H1 (cell line): ENCODE results near the gene TNFRSF11A. TPM values are rescaled to one million over a fixed set of nuclear protein-coding genes. Genes with fewer than 3 reads are reported as not detected.

ENCODE experiments used
- CTCF ChIA-PET: fragments of 300-600 bp; sonication (Branson Sonifier 250); formaldehyde crosslinking; loops from one replicate; lab custom pipeline; 2021; ENCODE audit not compliant: partially characterized antibody; lab: Charles Lee
- POLR2A ChIA-PET: fragments of 300-600 bp; sonication (Branson Sonifier 250); formaldehyde crosslinking; loops from one replicate; lab custom pipeline; 2021; ENCODE audit warnings: inconsistent platforms; ENCODE audit not compliant: partially characterized antibody; lab: Charles Lee
- DNase-seq, 2 experiments: peaks; one replicate each; pipeline versions ENCODE4 v3.0.0 to v3.0.0-alpha.2; 2010 to 2022; ENCODE audit warnings: low spot score in 2 of 2, low read depth in 1 of 2, mixed read lengths in 1 of 2
- FAIRE-seq: peaks from 2 replicates; lab custom pipeline; 2011; peaks lifted over from hg19 to GRCh38; lab: Jason Lieb, UNC
- H2AFZ ChIP-seq: 2 replicates; pipeline ENCODE4 v1.8.1; 2012; ENCODE audit warnings: low read length, inconsistent platforms
- H2AK5ac ChIP-seq: 2 replicates; pipeline ENCODE4 v1.6.1; 2013; ENCODE audit warnings: low read depth, low read length
- H2BK120ac ChIP-seq: replicated peaks from 2 replicates; pipeline ENCODE3; 2013; ENCODE audit warnings: low read depth, low read length, inconsistent platforms
- H2BK12ac ChIP-seq: 2 replicates; pipeline ENCODE4 v1.6.1; 2013; ENCODE audit warnings: low read depth, low read length
- H2BK15ac ChIP-seq: 2 replicates; pipeline ENCODE4 v1.6.1; 2013; ENCODE audit warnings: low read length
- H2BK20ac ChIP-seq: 2 replicates; pipeline ENCODE4 v1.6.1; 2013; ENCODE audit warnings: low read length
- H2BK5ac ChIP-seq: 2 replicates; pipeline ENCODE4 v1.6.1; 2013; ENCODE audit warnings: low read depth, low read length
- H3K14ac ChIP-seq: 2 replicates; pipeline ENCODE4 v1.6.1; 2013; ENCODE audit warnings: inconsistent platforms; ENCODE audit not compliant: insufficient read length
- H3K18ac ChIP-seq: 2 replicates; pipeline ENCODE4 v1.6.1; 2013; ENCODE audit warnings: low read length; ENCODE audit errors: extremely low read depth
- H3K23ac ChIP-seq: 2 replicates; pipeline ENCODE4 v1.6.1; 2013; ENCODE audit warnings: inconsistent platforms; ENCODE audit not compliant: insufficient read length
- H3K23me2 ChIP-seq: 2 replicates; pipeline ENCODE4 v1.6.1; 2013; ENCODE audit warnings: low read depth, low read length
- H3K27ac ChIP-seq: 2 replicates; pipeline ENCODE4 v1.6.1; 2011; ENCODE audit warnings: low read depth, low read length, inconsistent platforms
- H3K27me3 ChIP-seq, 4 experiments: replicated peaks in 1 of 4; 1 replicate in 1 of 4; 2 replicates in 3 of 4; pipeline versions ENCODE4 v1.6.1 to v1.8.1; 2011 to 2013; ENCODE audit warnings: low read length in 3 of 4, mild to moderate bottlenecking in 3 of 4, inconsistent platforms in 2 of 4, mixed read lengths in 2 of 4, moderate library complexity in 1 of 4; ENCODE audit not compliant: control insufficient read depth in 3 of 4, insufficient read depth in 3 of 4; ENCODE audit errors: extremely low read depth in 1 of 4
- H3K36me3 ChIP-seq, 4 experiments: 2 replicates each; pipeline versions ENCODE4 v1.6.1 to v1.8.1; 2011 to 2013; ENCODE audit warnings: mild to moderate bottlenecking in 4 of 4, low read length in 3 of 4, moderate library complexity in 2 of 4, control low read depth in 1 of 4, inconsistent platforms in 1 of 4; ENCODE audit not compliant: insufficient read depth in 4 of 4, control insufficient read depth in 2 of 4
- H3K4ac ChIP-seq: replicated peaks from 2 replicates; pipeline ENCODE3; 2013; ENCODE audit warnings: low read length, low read depth, mixed read lengths, inconsistent platforms; ENCODE audit not compliant: insufficient read length
- H3K4me1 ChIP-seq, 4 experiments: replicated peaks in 1 of 4; 1 replicate in 1 of 4; 2 replicates in 3 of 4; pipeline versions ENCODE4 v1.6.1 to v1.8.1; 2011 to 2013; ENCODE audit warnings: low read length in 3 of 4, inconsistent platforms in 2 of 4, mixed read lengths in 1 of 4; ENCODE audit not compliant: insufficient read depth in 4 of 4, control insufficient read depth in 3 of 4
- H3K4me2 ChIP-seq, 2 experiments: 2 replicates each; pipeline versions ENCODE4 v1.6.1 to v1.8.1; 2011 to 2013; ENCODE audit warnings: low read depth in 2 of 2, low read length in 2 of 2, control low read depth in 1 of 2, inconsistent platforms in 1 of 2, mild to moderate bottlenecking in 1 of 2; ENCODE audit not compliant: insufficient read depth in 1 of 2
- H3K4me3 ChIP-seq, 4 experiments: fragments of 200-600, 300-600 bp in 1 of 4; sonication (generic), shearing (Covaris generic), sonication (Bioruptor Twin) in 1 of 4; 2 replicates each; pipeline versions ENCODE4 v1.5.1 to v1.8.1; 2011 to 2016; ENCODE audit warnings: low read length in 4 of 4, low read depth in 3 of 4, control low read depth in 2 of 4, inconsistent platforms in 2 of 4, mild to moderate bottlenecking in 2 of 4, mixed read lengths in 1 of 4, moderate library complexity in 1 of 4; ENCODE audit not compliant: insufficient read depth in 2 of 4; ENCODE audit errors: extremely low read depth in 1 of 4
- H3K56ac ChIP-seq: replicated peaks from 2 replicates; pipeline ENCODE3; 2013; ENCODE audit warnings: low read depth, mild to moderate bottlenecking, mixed read lengths, low read length, inconsistent platforms; ENCODE audit not compliant: insufficient read length
- H3K79me1 ChIP-seq: 2 replicates; pipeline ENCODE4 v1.6.1; 2013; ENCODE audit warnings: low read depth, low read length, control low read depth
- H3K79me2 ChIP-seq, 2 experiments: 2 replicates each; pipeline versions ENCODE4 v1.6.1 to v1.8.1; 2012 to 2013; ENCODE audit warnings: low read length in 2 of 2, mild to moderate bottlenecking in 2 of 2, inconsistent platforms in 1 of 2; ENCODE audit not compliant: insufficient read depth in 2 of 2, control insufficient read depth in 1 of 2
- H3K9ac ChIP-seq, 4 experiments: replicated peaks in 1 of 4; 1 replicate in 1 of 4; 2 replicates in 3 of 4; pipeline versions ENCODE4 v1.6.1 to v1.8.1; 2011 to 2013; ENCODE audit warnings: low read depth in 3 of 4, low read length in 3 of 4, control low read depth in 2 of 4, mild to moderate bottlenecking in 2 of 4, moderate library complexity in 2 of 4, inconsistent platforms in 1 of 4; ENCODE audit errors: extremely low read depth in 1 of 4
- H3K9me3 ChIP-seq, 2 experiments: 2 replicates each; pipeline versions ENCODE4 v1.6.1 to v1.8.1; 2012 to 2013; ENCODE audit warnings: mild to moderate bottlenecking in 2 of 2, moderate library complexity in 2 of 2, control low read depth in 1 of 2, inconsistent platforms in 1 of 2, low read depth in 1 of 2, low read length in 1 of 2, mixed read lengths in 1 of 2; ENCODE audit not compliant: insufficient read depth in 2 of 2
- H4K20me1 ChIP-seq, 2 experiments: replicated peaks in 1 of 2; 2 replicates each; pipeline versions ENCODE3 to v1.8.1; 2011 to 2013; ENCODE audit warnings: inconsistent platforms in 2 of 2, low read length in 2 of 2, mild to moderate bottlenecking in 1 of 2; ENCODE audit not compliant: insufficient read depth in 2 of 2, control insufficient read depth in 1 of 2
- H4K5ac ChIP-seq: 2 replicates; pipeline ENCODE4 v1.6.1; 2013; ENCODE audit warnings: low read length, low read depth, mixed read lengths, inconsistent platforms; ENCODE audit not compliant: insufficient read length
- H4K8ac ChIP-seq: 2 replicates; pipeline ENCODE4 v1.8.0; 2013; ENCODE audit warnings: mild to moderate bottlenecking, moderate library complexity, low read length, inconsistent platforms; ENCODE audit not compliant: insufficient read depth; ENCODE audit errors: extremely low read depth
- H4K91ac ChIP-seq: replicated peaks from 2 replicates; pipeline ENCODE3; 2013; ENCODE audit warnings: low read length, mixed read lengths, inconsistent platforms; ENCODE audit not compliant: insufficient read length
- ASH2L ChIP-seq: fragments of 200-600, 300-600 bp; sonication (generic); IDR thresholded peaks from one replicate; pipeline ENCODE4 v1.7.1; 2017; ENCODE audit warnings: low read length
- ATF3 ChIP-seq: IDR thresholded peaks from 2 replicates; pipeline ENCODE4 v1.6.1; 2011; ENCODE audit warnings: low read depth, mild to moderate bottlenecking, low read length; ENCODE audit not compliant: insufficient read depth
- CBX5 ChIP-seq: fragments of 300-800, 300-1000 bp; sonication (generic); IDR thresholded peaks from 2 replicates; pipeline ENCODE4 v1.7.1; 2016; ENCODE audit warnings: antibody characterized with exemption, low read length, low read depth
- CBX8 ChIP-seq: fragments of 300-800, 300-1000 bp; sonication (generic); IDR thresholded peaks from 2 replicates; pipeline ENCODE4 v1.7.1; 2016; ENCODE audit warnings: low read depth, low read length, borderline replicate concordance
- E2F6 ChIP-seq: IDR thresholded peaks from 2 replicates; pipeline ENCODE4 v1.6.1; 2012; ENCODE audit warnings: inconsistent platforms
- EP300 ChIP-seq, 2 experiments: IDR thresholded peaks; 1 replicate in 1 of 2; 2 replicates in 1 of 2; pipeline ENCODE4 v1.6.1; 2011 to 2012; ENCODE audit warnings: low read depth in 2 of 2, low read length in 2 of 2, mild to moderate bottlenecking in 2 of 2, borderline replicate concordance in 1 of 2, inconsistent platforms in 1 of 2, moderate library complexity in 1 of 2
- EZH2 ChIP-seq: fragments of 200-600 bp; sonication (generic); IDR thresholded peaks from 2 replicates; pipeline ENCODE4 v1.7.1; 2012; ENCODE audit warnings: low read depth, mild to moderate bottlenecking, moderate library complexity, low read length, inconsistent platforms; ENCODE audit not compliant: severe bottlenecking
- NANOG ChIP-seq: IDR thresholded peaks from 2 replicates; pipeline ENCODE4 v1.6.1; 2011; ENCODE audit warnings: low read length, low read depth, mild to moderate bottlenecking, inconsistent platforms; ENCODE audit not compliant: insufficient read depth, poor library complexity, severe bottlenecking
- RXRA ChIP-seq: IDR thresholded peaks from 2 replicates; pipeline ENCODE4 v1.6.1; 2011; ENCODE audit warnings: low read depth, mild to moderate bottlenecking, low read length, moderate library complexity; ENCODE audit not compliant: insufficient read depth
- SUZ12 ChIP-seq: fragments of 200-600 bp; sonication (generic); IDR thresholded peaks from 2 replicates; pipeline ENCODE4 v1.6.1; 2012; ENCODE audit warnings: mild to moderate bottlenecking, inconsistent platforms, low read length, moderate library complexity, mixed read lengths
- WGBS, 2 experiments: shearing (Covaris generic) in 1 of 2; methylation state at CpG; one replicate each; pipeline versions ENCODE4 v1.1.6 to v1.1.7; 2013 to 2015; ENCODE audit warnings: low lambda C conversion rate in 2 of 2, mixed read lengths in 2 of 2, inconsistent platforms in 1 of 2, low coverage in 1 of 2, missing lambda C conversion rate in 1 of 2; ENCODE audit not compliant: insufficient replicate concordance in 2 of 2, insufficient coverage in 1 of 2, insufficient read length in 1 of 2; ENCODE audit errors: extremely low coverage in 1 of 2, missing lambda C conversion rate in 1 of 2; 5-methylcytosine and 5-hydroxymethylcytosine counted together
- polyA plus RNA-seq, 7 experiments: library from polyadenylated mRNA; depleted of rRNA in 3 of 7; stranded (reverse) in 5 of 7; unstranded in 2 of 7; fragments of >200 nt in 5 of 7; fragments of 200-250 nt in 2 of 7; gene quantifications; 1 replicate in 5 of 7; 2 replicates in 1 of 7; 4 replicates in 1 of 7; pipeline versions ENCODE4 v1.2.1 to v1.2.3, GENCODE V29; 2011 to 2013; ENCODE audit warnings: missing spikeins in 2 of 7, mixed read lengths in 2 of 7
- total RNA-seq: library from RNA; stranded (reverse); fragmentation: NEBNext Ultra II Directional; extraction: Animal tissue kit (Norgen Biotek cat#: 25700); gene quantifications from 2 replicates; pipeline ENCODE4 v1.2.1, GENCODE V29; 2021

TNFRSF11A gene
- total and polyA plus RNA-seq, 2 of the 8 experiments (the other 6 are each of a cell fraction or from before 2014, with no cell fraction given), result 8.7 to 10.6 TPM

GRCh38 chr18:62435435-62436031 is 110.4 kb downstream of the TNFRSF11A start:
- TF ChIP-seq ATF3, result no peak
- no peak for TF ChIP-seq CBX5
- no peak for TF ChIP-seq RXRA
- TF ChIP-seq ASH2L, result no peak
- no peak for TF ChIP-seq CBX8
- TF ChIP-seq SUZ12, result no peak
- TF ChIP-seq E2F6, result no peak
- no peak for TF ChIP-seq EP300 (IDR thresholded peaks at IDR 0.05; ENCODE audit: borderline replicate concordance in 1 of 2, low read depth in 2 of 2, low read length in 2 of 2)
- TF ChIP-seq NANOG, result no peak
- TF ChIP-seq EZH2, result no peak

More at GRCh38 chr18:62435435-62436031, 110.4 kb downstream of the TNFRSF11A start:
- H3K9ac ChIP-seq, result no peak overlapping the region
- H2BK12ac ChIP-seq, result no peak overlapping the region
- H3K4me2 ChIP-seq, result no peak overlapping the region
- no peaks in the 10 kb centered on the region for H3K36me3 ChIP-seq
- H2BK5ac ChIP-seq, result no peak overlapping the region
- POLR2A ChIA-PET, result interaction anchor here (2.2 kb wide), 1 partner anchor 10 kb away, joined by 5 read pairs; no protein-coding TSS in a partner anchor
- no peak overlapping the region for H4K8ac ChIP-seq
- H2BK20ac ChIP-seq, result no peak overlapping the region
- no peak overlapping the region for H2AFZ ChIP-seq
- no peak overlapping the region for H3K14ac ChIP-seq
- H3K4me1 ChIP-seq, result peaks cover 0 to 4% (median 0%) of the 10 kb centered on the region in 4 experiments; a peak in 1 of 7 replicates
- H3K4ac ChIP-seq, result no peak overlapping the region
- 92% methylated on average over 11 of the region's 11 CpGs; no CpG with 5 or more reads in 1 of the 2 experiments for WGBS, 2 experiments
- H3K79me1 ChIP-seq, result no peaks in the 10 kb centered on the region
- H2AK5ac ChIP-seq, result no peak overlapping the region
- DNase-seq (no peak), FAIRE-seq (no peak)
- H3K79me2 ChIP-seq, result no peaks in the 10 kb centered on the region
- CTCF ChIA-PET, result interaction anchor here (0.6 to 2.9 kb wide), 5 partner anchors 15 to 187 kb away, joined by 3 to 10 read pairs (median 5); no protein-coding TSS in a partner anchor
- no peak overlapping the region for H4K91ac ChIP-seq
- no peak overlapping the region for H3K18ac ChIP-seq
- H4K20me1 ChIP-seq, result no peaks in the 10 kb centered on the region
- H3K56ac ChIP-seq, result no peak overlapping the region
- no peaks in the 10 kb centered on the region for H3K23me2 ChIP-seq
- no peak overlapping the region for H2BK15ac ChIP-seq
- no peak overlapping the region for H3K27ac ChIP-seq
- H3K27me3 ChIP-seq, result no peaks in the 10 kb centered on the region
- no peak overlapping the region for H3K4me3 ChIP-seq
- H2BK120ac ChIP-seq, result no peak overlapping the region
- no peak overlapping the region for H4K5ac ChIP-seq
- no peak overlapping the region for H3K23ac ChIP-seq
- no peaks in the 10 kb centered on the region for H3K9me3 ChIP-seq
